ENCODE data around the gene RPS16. TPM values are rescaled to one million over a fixed set of nuclear protein-coding genes. Genes with fewer than 3 reads are reported as not detected.

The RPS16 gene
- total and polyA plus RNA-seq, 2 of the 8 experiments (the other 6 are each of a cell fraction or from before 2014, with no cell fraction given), result 2,433 to 7,810 TPM

Small RNA genes lying within 50 kb of the gene (microRNA-seq; reads per million reads assigned to microRNA genes)
- 0 to 0.46 reads per million in 2 experiments for gene MIR4530 (ENCODE audit: borderline microRNAs expressed in 2 of 2, borderline number of aligned reads in 2 of 2, borderline replicate concordance in 1 of 2)

Small RNA genes lying within 50 kb of the gene (small RNA-seq; reads per million reads assigned to genes)
- not detected for gene MIR4530 (ENCODE audit: insufficient read depth)

Other genes with a start within 250 kb of the RPS16 start
- gene NCCRP1, start 239.0 kb downstream of the RPS16 start, total RNA-seq (2021; fragmentation: NEBNext Ultra II Directional; extraction: Animal tissue kit (Norgen Biotek cat#: 25700)), result 2.8 and 3.2 TPM in 2 replicates
- gene NCCRP1, start 239.0 kb downstream of the RPS16 start, polyA plus RNA-seq (2011; rRNA removed), result 7.9 and 11.2 TPM in 2 replicates
- not detected in 2 replicates for gene SYCN, start 231.7 kb downstream of the RPS16 start, total RNA-seq (2021; fragmentation: NEBNext Ultra II Directional; extraction: Animal tissue kit (Norgen Biotek cat#: 25700))
- not detected in 2 replicates for gene SYCN, start 231.7 kb downstream of the RPS16 start, polyA plus RNA-seq (2011; rRNA removed)
- not detected in 2 replicates for gene IFNL3, start 190.9 kb downstream of the RPS16 start, total RNA-seq (2021; fragmentation: NEBNext Ultra II Directional; extraction: Animal tissue kit (Norgen Biotek cat#: 25700))
- 0.11 TPM in 1 of 2 replicates, not detected in the other for gene IFNL3, start 190.9 kb downstream of the RPS16 start, polyA plus RNA-seq (2011; rRNA removed)
- not detected in 2 replicates for gene IFNL4, start 187.1 kb downstream of the RPS16 start, total RNA-seq (2021; fragmentation: NEBNext Ultra II Directional; extraction: Animal tissue kit (Norgen Biotek cat#: 25700))
- gene IFNL4, start 187.1 kb downstream of the RPS16 start, polyA plus RNA-seq (2011; rRNA removed), result not detected in 2 replicates
- gene IFNL2, start 167.6 kb downstream of the RPS16 start, total RNA-seq (2021; fragmentation: NEBNext Ultra II Directional; extraction: Animal tissue kit (Norgen Biotek cat#: 25700)), result not detected in 2 replicates
- not detected in 2 replicates for gene IFNL2, start 167.6 kb downstream of the RPS16 start, polyA plus RNA-seq (2011; rRNA removed)
- not detected in 2 replicates for gene IFNL1, start 139.5 kb downstream of the RPS16 start, total RNA-seq (2021; fragmentation: NEBNext Ultra II Directional; extraction: Animal tissue kit (Norgen Biotek cat#: 25700))
- not detected in 2 replicates for gene IFNL1, start 139.5 kb downstream of the RPS16 start, polyA plus RNA-seq (2011; rRNA removed)
- gene LRFN1, start 115.1 kb downstream of the RPS16 start, total RNA-seq (2021; fragmentation: NEBNext Ultra II Directional; extraction: Animal tissue kit (Norgen Biotek cat#: 25700)), result 6.6 and 7.5 TPM in 2 replicates
- gene LRFN1, start 115.1 kb downstream of the RPS16 start, polyA plus RNA-seq (2011; rRNA removed), result 2.4 and 6.1 TPM in 2 replicates
- not detected in 2 replicates for gene GMFG, start 99.9 kb downstream of the RPS16 start, total RNA-seq (2021; fragmentation: NEBNext Ultra II Directional; extraction: Animal tissue kit (Norgen Biotek cat#: 25700))
- 0.24 and 0.26 TPM in 2 replicates for gene GMFG, start 99.9 kb downstream of the RPS16 start, polyA plus RNA-seq (2011; rRNA removed)
- 158 and 161 TPM in 2 replicates for gene SAMD4B, start 93.5 kb downstream of the RPS16 start, total RNA-seq (2021; fragmentation: NEBNext Ultra II Directional; extraction: Animal tissue kit (Norgen Biotek cat#: 25700))
- 137 and 189 TPM in 2 replicates for gene SAMD4B, start 93.5 kb downstream of the RPS16 start, polyA plus RNA-seq (2011; rRNA removed)
- 31.4 and 33.1 TPM in 2 replicates for gene PAF1, start 44.8 kb downstream of the RPS16 start, total RNA-seq (2021; fragmentation: NEBNext Ultra II Directional; extraction: Animal tissue kit (Norgen Biotek cat#: 25700))
- 58.6 and 67.8 TPM in 2 replicates for gene PAF1, start 44.8 kb downstream of the RPS16 start, polyA plus RNA-seq (2011; rRNA removed)
- 31.1 and 32.3 TPM in 2 replicates for gene MED29, start 44.6 kb downstream of the RPS16 start, total RNA-seq (2021; fragmentation: NEBNext Ultra II Directional; extraction: Animal tissue kit (Norgen Biotek cat#: 25700))
- 52.5 and 71.4 TPM in 2 replicates for gene MED29, start 44.6 kb downstream of the RPS16 start, polyA plus RNA-seq (2011; rRNA removed)
- 10.9 and 12.2 TPM in 2 replicates for gene ZFP36, start 29.1 kb downstream of the RPS16 start, total RNA-seq (2021; fragmentation: NEBNext Ultra II Directional; extraction: Animal tissue kit (Norgen Biotek cat#: 25700))
- gene ZFP36, start 29.1 kb downstream of the RPS16 start, polyA plus RNA-seq (2011; rRNA removed), result 4.0 and 7.3 TPM in 2 replicates
- 64.0 and 65.7 TPM in 2 replicates for gene PLEKHG2, start 23.3 kb downstream of the RPS16 start, total RNA-seq (2021; fragmentation: NEBNext Ultra II Directional; extraction: Animal tissue kit (Norgen Biotek cat#: 25700))
- gene PLEKHG2, start 23.3 kb downstream of the RPS16 start, polyA plus RNA-seq (2011; rRNA removed), result 16.9 and 21.8 TPM in 2 replicates
- 111 and 118 TPM in 2 replicates for gene SUPT5H, start 9.6 kb upstream of the RPS16 start, total RNA-seq (2021; fragmentation: NEBNext Ultra II Directional; extraction: Animal tissue kit (Norgen Biotek cat#: 25700))
- 77.8 and 110 TPM in 2 replicates for gene SUPT5H, start 9.6 kb upstream of the RPS16 start, polyA plus RNA-seq (2011; rRNA removed)
- 153 and 155 TPM in 2 replicates for gene TIMM50, start 44.9 kb upstream of the RPS16 start, total RNA-seq (2021; fragmentation: NEBNext Ultra II Directional; extraction: Animal tissue kit (Norgen Biotek cat#: 25700))
- 187 and 217 TPM in 2 replicates for gene TIMM50, start 44.9 kb upstream of the RPS16 start, polyA plus RNA-seq (2011; rRNA removed)
- 11.3 and 12.2 TPM in 2 replicates for gene DLL3, start 63.0 kb upstream of the RPS16 start, total RNA-seq (2021; fragmentation: NEBNext Ultra II Directional; extraction: Animal tissue kit (Norgen Biotek cat#: 25700))
- 13.8 and 16.6 TPM in 2 replicates for gene DLL3, start 63.0 kb upstream of the RPS16 start, polyA plus RNA-seq (2011; rRNA removed)
- 8.4 and 11.0 TPM in 2 replicates for gene SELENOV, start 79.2 kb upstream of the RPS16 start, total RNA-seq (2021; fragmentation: NEBNext Ultra II Directional; extraction: Animal tissue kit (Norgen Biotek cat#: 25700))
- 10.7 and 21.8 TPM in 2 replicates for gene SELENOV, start 79.2 kb upstream of the RPS16 start, polyA plus RNA-seq (2011; rRNA removed)
- gene EID2B, start 96.9 kb upstream of the RPS16 start, total RNA-seq (2021; fragmentation: NEBNext Ultra II Directional; extraction: Animal tissue kit (Norgen Biotek cat#: 25700)), result 2.4 and 3.4 TPM in 2 replicates
- gene EID2B, start 96.9 kb upstream of the RPS16 start, polyA plus RNA-seq (2011; rRNA removed), result 2.1 and 11.3 TPM in 2 replicates
- 29.6 and 29.9 TPM in 2 replicates for gene EID2, start 104.2 kb upstream of the RPS16 start, total RNA-seq (2021; fragmentation: NEBNext Ultra II Directional; extraction: Animal tissue kit (Norgen Biotek cat#: 25700))
- 7.6 and 7.8 TPM in 2 replicates for gene EID2, start 104.2 kb upstream of the RPS16 start, polyA plus RNA-seq (2011; rRNA removed)
- gene LGALS13, start 166.6 kb upstream of the RPS16 start, total RNA-seq (2021; fragmentation: NEBNext Ultra II Directional; extraction: Animal tissue kit (Norgen Biotek cat#: 25700)), result not detected in 2 replicates
- not detected in 2 replicates for gene LGALS13, start 166.6 kb upstream of the RPS16 start, polyA plus RNA-seq (2011; rRNA removed)
- gene LGALS16, start 220.0 kb upstream of the RPS16 start, total RNA-seq (2021; fragmentation: NEBNext Ultra II Directional; extraction: Animal tissue kit (Norgen Biotek cat#: 25700)), result not detected in 2 replicates
- not detected in 2 replicates for gene LGALS16, start 220.0 kb upstream of the RPS16 start, polyA plus RNA-seq (2011; rRNA removed)

All from H1 (cell line).